ENCODE measurements around the gene CCDC192.
A peak's percentile ranks its signal among the peaks of the same experiment; 100 is the strongest.

Gene CCDC192

DNA sequence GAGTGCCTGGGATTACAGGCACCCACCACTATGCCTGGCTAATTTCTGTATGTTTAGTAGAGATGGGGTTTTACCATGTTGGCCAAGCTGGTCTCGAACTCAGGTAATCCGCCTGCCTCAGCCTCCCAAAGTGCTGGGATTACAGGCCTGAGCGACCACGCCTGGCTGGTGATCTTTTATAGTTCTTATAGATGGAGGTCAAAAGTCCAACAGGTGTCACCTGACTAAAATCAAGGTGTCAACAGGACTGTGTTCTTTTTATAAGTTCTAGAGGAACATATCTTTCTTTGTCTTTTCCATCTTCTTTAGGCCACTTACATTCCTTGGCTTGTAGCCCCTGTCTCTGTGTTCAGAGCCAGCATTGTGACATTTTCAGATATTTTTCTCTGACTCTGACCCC, 224.9 kb downstream of the CCDC192 start:
- no peak for DNase-seq

DNA sequence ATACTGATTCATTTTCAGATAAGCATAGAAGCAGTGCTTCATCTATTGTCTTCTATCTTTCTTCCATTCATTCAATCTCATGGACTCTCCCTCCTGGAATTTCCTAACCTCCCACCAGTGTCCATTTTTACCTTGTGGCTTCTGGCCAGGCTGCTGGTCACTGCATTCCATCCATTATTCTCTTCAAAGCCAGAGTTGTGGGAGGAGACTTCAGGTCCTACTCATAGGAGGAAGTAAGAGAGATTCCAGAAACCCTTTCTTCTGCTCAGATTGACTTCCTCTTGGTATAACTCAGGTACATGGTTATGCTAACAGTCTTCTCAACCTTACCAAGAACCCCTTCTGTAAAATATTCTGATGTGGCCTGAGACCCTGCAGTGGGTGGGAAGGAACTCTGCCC, 227.1 kb downstream of the CCDC192 start:
- DNase-seq: no peak

DNA sequence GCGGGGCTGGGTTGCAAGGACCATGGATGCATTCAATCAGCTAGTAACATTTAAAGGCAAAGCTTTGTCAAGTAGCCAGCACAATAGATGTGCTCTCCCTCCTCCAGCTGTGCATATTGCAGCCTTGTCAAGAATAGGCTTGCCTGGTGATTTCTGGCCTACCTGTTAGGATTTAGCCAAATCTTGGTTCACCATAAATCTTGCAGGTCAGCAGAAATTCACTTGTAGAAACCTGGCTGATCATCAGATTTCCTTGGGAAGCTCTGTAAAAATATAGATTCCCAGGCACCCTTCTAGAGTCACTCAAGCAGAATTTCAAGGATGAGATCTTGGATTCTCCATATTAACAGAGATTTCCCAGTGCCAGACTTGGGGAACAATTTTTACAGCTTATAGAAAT, 228.2 kb downstream of the CCDC192 start:
- no peak for DNase-seq

DNA sequence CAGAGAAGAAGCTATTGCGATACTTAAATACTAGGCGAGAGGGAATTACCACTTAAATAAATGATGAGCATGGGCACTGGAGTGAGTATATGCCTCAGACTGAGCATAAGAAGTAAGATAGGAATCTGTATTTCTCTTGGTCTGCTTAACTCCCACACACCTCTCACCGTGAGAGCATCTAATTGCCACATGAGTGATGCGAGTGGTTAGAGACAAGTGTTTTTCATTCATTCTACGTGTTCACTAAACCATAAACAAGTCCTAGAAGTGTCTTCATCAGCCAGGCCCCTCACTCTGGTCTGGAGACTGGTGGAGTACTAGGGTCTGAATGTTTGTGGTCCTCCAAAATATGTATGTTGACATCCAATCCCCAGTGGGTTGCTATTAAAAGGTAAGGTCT, 230.2 kb downstream of the CCDC192 start:
- no peak for DNase-seq

DNA sequence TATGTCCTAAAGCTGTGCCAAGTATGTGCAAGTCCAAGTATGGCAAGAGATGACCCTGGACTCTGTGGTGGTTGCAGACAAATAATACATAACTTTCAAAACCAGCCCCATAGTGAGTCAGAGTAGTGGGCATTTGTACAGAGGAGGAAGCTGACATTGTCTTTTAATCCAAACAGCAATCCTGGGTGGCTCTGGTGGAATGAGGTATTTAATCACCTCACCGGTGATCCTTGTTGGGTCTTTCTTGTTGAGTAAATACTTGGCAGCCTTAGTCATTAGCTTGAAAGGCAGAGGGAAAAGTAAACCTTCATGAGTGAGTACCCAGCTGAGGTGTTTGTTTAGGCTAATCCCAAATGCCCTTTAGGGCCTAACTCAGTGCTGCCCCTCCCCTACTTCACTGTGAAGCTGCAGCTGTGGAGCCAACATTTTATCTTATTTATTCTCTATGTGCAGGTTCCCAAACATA, 231.6 kb downstream of the CCDC192 start:
- DNase-seq: peak; percentile 80

DNA sequence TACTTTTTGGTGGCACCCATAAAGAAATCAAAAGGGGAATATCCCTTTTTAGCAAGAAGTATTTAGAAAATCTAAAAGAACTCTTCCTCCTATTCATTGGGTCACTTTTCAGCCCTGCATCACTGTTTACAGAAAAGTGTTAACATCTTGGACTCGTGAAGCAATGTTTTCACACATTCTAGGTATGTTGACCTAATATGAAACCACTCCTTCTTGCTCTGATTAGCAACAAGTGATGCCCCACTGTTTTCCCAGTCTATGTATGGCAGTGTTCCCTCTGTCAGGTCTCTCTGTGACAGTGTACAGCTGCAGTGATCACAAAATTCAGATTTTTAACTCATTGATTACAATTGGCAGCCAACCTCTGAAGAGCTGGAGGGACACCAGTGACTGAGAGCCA, 232.2 kb downstream of the CCDC192 start:
- no peak for DNase-seq

DNA sequence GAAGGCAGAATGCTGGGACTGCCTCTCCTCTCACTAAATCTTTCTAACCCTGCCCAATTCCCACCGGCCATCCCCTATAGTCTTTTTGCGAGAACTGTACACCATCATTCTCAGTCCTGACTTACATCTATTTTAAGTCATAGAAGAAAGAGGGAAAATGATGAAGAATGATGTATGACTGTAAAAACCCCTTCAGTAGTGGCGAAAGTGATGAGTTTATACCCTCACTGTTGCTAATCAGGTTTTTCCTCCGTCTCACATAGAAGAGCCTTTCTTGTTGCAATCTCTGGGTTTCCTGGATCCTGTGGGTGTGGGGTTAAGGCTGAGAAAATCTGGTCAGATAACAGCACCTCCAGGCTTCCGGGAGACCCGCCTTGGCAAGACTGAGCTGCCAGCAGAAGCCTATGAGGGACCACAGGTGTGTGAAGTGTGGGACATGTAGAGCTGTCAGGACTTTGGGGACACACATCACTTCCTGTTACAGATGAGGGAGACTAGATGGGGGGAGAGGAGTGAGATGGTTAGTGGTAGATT, 233.3 kb downstream of the CCDC192 start:
- DNase-seq: no peak

DNA sequence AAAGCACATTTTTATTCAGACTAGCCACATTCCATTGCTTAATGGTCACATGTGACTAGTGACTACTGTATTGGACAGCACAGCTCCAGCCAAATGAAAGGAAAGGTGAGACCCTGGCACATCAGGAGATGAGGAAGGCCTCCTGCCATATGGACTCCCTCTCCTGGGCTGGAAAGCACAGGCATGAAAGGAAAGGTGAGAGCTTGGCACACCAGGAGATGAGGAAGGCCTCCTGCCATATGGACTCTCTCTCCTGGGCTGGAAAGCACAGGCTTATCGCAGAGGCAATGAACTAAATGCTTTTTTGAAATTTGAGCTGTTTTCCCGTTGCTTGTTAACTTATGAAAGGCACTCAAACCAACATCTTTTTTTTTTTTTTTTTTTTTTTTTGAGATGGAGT, 235.6 kb downstream of the CCDC192 start:
- DNase-seq: no peak

DNA sequence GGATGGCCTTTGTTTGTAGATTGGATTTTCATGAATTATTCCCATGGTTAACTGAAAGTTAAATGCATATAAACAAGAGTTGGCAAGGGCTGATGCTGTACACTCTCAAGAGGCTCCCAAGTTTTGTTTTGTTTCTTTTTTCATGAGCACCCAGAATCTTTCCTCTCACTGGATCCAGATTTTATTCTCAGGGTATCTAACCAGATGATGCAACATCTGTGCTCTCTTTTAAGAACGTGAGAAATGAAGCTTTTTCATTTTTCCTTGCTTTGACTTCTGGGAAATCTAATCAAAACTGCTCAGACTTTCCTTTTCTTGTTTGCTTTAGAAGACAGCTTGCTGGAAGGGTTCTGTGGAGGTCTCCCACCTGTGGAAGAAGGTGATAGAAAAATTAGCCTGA, 237.7 kb downstream of the CCDC192 start:
- no peak for DNase-seq

DNA sequence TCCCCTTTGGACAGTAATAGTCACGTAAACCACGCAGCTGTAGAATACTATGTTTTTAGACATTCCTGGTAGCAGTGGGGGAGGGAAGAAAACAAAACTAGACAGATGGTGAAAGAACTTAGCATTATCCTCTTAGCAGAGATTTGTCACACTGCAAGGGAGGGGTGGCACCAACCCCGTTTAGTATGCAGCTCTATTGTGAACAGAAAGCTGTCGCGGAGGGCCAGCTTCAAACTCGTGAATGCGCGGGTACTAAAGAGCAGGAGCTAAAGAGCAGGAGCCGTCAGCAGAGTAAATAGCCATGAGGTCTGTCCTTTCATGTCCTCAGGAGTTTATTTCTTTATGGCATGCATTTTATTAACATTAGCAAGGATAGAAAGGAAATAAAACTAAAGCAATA, 238.5 kb downstream of the CCDC192 start:
- peak; percentile 18 for DNase-seq

DNA sequence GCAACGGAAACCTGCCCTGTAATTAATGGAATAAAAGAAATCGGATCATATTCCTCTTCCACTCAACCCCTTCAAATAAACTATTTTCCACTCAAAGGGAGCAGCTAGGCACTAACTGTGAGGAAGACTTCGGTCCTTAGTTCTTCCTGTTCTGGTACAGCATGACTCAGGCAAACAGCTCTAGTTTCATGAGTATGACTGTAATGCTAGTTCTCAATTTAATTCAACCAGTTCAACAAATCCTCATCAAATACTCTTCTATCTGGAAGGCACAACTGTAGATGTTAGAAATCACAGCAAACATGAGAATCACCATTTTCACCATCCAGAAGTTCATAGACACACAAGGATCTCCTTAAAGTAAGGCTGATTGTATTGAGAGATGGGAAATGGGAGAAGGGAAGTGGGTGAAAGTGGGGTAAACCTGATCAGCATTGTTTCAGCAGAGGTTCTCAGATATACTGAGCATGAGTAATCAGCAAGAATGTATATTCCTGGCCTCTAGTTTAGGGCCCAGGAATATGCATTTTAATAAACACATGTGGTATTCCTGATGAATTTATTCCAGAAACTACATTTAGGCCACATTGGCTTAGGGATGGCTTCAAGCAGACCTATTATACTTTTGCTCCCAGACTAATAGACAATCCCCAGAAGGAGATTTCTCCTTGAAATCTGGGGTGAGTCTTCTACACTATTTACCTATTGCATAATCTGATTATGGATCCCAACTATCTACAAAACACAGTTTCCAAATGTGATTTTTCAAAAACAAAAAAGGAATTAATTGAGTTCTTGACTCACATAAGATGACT, 239.3 kb downstream of the CCDC192 start:
- DNase-seq: peak; percentile 26

DNA sequence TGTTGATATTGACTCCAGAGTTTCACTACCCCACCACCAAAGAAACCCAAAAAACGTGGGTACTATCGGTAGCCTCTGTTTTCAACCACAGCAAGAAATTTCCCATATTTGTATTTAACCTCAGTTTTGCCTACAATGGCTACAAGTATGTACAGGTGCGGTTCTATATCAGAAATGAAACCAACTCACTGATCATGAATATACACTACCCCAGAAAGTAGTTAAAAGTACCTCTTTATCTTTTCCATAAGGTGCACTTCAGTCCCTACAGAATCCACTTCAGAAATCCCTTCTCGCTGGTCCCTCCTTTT, 239.8 kb downstream of the CCDC192 start:
- DNase-seq: no peak

DNA sequence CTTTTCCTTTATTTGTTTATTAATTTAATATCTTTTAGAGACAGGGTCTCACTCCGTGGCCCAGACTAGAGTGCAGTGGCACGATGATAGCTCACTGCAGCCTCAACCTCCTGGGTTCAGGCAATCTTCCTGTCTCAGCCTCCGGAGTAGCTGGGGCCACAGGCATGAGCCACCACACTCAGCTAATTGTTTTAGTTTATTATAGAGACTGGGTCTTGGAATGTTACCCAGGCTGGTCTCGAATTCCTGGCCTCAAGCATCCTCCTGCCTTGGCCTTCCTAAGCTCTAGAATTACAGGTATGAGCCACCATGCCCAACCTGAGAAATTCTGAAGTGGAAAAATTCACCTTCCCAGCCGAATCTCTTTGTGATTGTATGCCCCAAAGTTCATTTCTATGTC, 240.9 kb downstream of the CCDC192 start:
- no peak for DNase-seq

DNA sequence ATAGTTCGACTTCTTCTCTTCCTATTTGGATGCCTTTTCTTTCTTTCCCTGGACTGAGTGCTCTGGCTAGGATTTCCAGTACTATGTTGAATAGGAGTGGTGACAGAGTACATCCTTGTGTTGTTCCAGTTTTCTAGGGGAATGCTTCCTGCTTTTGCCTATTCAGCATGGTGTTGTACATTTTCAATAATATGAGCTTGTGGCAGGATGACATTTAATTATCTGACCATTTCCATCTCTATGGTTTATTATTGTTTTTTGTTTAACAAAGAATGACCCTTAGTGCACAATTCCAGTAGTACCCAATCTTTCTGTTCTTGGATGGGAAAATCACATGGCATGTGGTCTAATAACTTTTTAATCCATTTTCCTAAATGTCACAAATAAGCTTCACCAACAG, 244.8 kb downstream of the CCDC192 start:
- no peak for DNase-seq

DNA sequence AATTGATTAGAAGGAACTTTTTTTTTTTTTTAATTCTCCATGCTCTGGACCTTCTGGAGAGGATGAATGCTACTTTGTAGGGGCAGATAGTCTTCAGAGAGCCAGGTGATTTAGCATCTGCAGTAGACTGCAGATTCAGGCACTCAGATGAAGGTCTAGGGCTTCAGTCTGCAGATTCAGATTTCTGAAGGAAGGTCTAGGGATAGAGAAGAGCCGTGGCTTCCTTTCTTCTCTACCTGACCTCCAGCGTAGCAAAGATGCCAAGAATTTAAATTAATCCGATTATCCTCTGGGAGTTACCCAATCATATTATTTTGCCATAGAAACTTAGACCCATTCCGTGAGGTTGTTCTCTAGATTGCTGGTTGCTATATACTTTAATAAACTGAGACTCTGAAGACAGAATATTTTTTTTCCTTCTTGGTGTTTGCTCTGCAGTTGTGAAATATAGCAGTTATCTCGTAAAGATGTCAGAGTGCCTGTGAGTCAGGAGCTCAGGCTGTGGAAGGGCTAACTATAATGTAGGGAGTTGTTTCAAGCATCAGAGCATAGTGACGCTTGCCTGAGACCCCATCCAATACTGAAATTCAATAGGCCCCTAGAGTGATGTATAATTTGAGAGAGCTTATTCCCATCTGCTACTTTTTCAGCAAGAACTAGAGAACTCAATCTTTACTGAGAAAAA, 247.7 kb downstream of the CCDC192 start:
- no peak for DNase-seq

DNA sequence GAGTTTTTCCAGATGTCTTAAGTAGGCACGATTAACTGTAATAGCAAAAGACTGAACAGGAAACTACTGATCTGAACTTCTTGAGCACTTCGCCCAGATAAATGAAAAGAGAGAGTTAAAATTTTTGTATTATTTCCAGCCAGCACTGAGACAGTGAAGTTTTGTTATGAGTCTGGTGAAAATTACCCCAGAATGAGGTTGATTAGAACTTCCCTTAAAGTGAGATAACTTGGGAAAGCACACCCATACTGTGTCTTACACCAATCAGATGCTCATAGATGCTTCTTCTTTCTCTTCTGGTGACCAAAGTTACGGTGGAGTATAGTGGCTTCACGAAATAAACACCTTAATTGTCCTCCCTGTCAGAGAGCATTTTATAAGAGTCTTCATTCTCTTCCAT, 248.6 kb downstream of the CCDC192 start:
- DNase-seq: no peak

DNA sequence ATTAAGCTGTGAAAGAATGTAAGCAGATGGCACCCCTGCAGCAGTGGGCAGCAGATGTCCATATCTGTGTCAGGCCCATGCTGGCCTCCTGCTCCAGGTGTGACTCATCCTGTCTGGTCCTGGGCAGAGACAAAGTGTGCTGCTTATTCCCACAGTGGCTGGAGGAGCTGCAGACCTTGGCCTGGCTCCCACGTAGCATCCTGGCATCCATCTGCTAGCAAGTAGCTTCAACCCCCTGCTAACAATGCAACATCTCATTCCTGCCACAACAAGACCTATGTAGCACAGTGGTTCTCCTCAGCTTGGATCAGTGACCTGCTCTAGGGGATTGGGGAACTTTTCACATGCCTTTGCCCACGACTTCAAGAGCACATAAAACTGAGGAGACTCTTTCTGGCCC, 254.0 kb downstream of the CCDC192 start:
- DNase-seq: no peak

DNA sequence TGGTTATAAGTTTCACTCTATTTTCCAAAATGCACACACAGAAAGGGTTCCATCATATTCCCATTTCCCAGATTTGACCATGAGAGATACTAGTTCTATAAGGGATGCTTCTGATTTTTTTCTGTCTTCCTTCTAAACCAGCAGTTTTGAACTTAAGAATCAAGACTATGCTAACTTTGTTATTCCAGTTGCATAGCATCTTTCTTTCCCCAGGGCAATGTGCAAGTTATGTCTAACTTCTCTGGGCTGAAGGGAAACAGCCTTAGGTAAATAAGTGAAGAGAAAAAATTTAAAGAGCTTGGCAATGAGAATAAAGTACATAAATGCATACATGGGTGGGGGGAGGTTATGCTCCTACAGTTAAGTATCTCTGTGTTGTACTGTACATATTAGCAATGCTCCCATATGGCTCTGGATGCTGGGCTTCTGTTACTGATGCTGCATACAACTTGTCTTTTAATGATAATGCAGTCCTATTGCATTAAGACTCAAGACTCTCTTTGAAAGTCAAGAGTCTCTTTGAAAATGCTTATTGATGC, 254.6 kb downstream of the CCDC192 start:
- DNase-seq: no peak

DNA sequence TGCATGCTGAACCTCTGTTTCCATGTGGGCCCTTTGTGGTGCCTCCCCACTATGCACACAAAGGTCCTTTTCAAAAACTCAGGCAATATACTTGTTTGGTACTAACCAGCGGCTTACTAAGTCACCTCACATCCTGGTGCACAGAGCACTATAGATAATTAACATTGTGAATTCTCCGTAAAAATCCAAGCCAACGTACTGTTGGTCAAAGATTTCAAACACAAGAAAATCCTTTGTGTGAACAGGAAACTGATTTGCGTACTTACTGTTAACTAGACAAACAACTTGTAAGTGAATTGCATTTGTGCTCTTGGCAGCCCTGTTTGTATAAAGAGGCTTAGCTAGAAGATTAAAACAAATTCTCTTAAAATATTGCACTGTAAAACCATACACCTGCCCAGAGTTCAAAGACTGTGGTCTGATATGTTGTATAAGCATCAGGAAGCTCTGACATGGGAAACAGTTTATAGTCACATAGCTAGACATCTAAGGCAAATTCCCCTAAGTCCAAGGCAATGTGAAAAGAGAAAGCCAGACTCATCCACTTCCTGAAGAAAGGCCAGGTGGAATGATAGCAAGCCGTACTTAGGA, 255.3 kb downstream of the CCDC192 start:
- peak; percentile 5 for DNase-seq

DNA sequence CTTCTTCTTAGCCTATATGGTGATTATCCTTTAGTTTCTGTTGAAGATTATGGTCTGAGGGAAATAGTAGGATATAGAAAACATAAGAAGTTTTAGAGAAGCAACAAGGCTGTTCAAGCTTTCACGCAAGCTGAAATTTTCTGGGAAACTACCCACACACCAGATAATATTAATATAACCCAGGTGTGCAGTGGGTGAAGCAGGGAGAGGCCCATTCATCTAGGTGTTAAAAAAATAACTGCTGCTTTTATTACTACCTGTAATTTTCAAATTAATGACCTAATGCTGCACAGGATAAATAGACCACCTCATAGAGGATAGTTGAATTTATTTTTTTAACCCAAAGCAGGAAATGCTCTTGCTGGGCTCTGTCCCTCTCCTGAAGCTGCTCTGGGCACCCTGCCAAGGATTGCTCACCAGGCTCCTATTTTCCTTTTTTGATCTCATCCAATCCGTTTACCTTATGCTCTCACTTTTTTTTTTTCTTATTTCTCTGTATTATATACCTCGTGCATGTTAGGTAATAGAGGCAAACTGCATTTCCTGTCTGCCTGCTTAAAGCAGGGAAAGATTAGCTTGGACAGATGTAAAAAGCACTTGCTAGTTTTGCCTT, 256.1 kb downstream of the CCDC192 start:
- peak; percentile 70 for DNase-seq

DNA sequence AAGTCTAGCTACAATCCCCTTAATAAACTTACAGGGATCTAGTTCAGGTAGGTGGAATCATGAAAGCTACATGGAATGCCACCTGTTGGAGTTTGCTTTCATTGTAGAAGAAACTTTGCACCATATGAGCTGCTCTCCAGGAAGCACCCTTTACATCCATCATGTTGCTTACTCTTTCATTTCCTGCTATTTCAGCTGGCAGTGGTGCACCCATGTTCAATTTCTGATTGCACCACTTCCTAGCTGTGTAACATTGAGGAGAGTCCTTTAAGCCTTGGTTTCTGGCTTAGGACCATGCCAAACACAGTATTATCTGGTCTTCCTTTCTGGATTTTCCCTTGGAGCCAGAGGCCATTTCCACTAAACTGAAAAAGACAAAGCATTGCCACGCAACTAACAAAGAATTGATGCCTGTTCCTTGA, 257.1 kb downstream of the CCDC192 start:
- DNase-seq: no peak

DNA sequence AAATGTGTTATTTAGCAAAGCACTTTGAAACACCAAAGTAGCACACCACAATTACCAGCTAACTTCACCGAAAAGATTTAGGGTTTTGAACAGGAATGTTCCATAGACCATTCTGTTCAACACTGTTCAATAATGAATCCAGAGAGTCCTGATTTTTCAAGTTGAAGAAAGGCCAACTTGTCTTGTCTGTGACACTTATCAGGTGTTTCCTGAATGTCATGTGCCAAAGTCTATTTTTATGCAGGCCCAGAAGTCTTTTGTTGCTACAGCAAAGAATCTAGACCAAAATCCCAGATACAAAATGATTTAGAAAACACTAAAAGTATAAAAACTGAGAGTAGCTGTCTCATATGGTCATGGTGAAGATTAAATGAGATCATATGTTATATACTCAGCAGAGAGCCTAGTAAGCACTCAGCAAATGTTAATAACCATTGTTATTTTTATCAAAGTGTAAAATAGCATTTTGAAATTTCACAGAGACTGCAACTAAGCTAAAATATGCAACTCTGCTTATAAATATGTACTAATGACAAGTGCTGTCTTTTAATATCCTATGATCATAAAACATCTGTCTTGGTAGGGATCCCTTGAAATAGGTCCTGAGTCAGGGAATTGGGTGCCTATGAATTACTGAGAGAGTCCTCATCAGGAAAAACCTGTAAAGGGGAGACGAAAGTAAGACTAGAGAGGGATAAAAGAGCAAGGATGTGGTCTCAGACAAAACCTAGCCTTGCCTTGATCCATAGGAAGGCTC, 258.0 kb downstream of the CCDC192 start:
- DNase-seq: no peak

DNA sequence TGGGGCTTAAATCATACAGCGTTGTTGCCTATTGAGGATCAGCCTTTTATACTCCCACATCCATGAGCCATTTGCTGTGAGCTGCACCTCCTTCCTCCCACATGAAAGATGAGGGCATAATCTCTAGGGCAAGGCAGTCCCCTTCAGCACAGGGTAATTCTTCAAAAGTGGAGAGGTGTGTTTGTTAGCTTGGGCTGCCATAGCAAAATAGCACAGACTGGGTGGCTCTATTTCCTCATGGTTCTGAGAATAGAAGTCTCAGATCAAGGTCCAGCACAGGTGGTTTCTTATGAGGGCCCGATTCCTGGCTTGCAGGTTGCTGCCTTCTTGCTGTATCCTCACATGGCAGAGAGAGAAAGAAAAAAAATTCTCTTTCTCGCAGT, 258.6 kb downstream of the CCDC192 start:
- no peak for DNase-seq
